ENCODE data around the gene TMC8.

Gene TMC8

DNA sequence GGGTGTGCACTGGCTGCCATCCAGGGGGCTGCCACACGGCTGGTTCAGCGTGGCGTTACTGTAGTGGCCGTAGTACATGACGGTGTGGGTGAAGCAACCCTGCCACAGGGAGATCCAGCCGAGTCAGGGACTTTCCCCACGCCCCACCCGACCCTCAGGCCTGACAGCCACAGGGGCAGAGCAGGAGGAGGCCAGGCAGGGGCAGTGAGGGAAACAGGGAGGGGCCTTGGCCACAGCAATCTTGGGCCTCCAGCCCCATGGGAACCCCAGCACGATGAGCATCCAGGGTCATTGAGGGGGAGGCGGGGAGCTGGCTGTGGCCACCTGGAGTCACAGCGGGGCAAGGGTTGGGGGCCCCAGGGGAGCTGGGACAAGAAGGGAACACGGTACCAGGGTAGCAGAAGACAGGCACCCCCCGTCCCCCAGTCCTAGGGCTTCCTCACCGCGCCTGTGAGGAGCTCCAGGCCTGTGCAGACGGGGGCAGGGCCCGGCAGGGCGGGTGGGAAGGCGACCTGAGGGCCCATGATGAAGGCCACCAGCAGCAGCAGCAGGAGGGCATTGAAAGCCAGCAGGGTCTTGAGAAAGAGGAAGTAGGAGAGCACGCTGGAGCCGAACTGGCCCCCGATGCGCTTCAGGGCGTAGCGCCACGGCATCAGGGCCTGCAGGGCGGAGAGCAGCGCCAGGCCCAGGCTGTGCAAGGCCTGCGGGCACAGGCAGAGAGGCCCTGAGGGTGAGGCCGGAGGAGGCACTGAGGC lies 6.3 kb upstream of the TMC8 start:
- H3K9me3 ChIP-seq (ENCODE audit: low read length): no peaks in the 10 kb centered on the region
- H3K9me2 ChIP-seq (ENCODE audit: low read depth, low read length): no peaks in the 10 kb centered on the region
- peaks cover 62% of the 10 kb centered on the region for H3K4me1 ChIP-seq (ENCODE audit: insufficient read depth, low read length, severe bottlenecking)
- H3K4me3 ChIP-seq (ENCODE audit: low read depth, low read length, poor library complexity, severe bottlenecking): peak overlapping the region; percentile 74
- H3F3A ChIP-seq (ENCODE audit: insufficient read depth, low read length): no peaks in the 10 kb centered on the region
- H3K27me3 ChIP-seq (ENCODE audit: insufficient read depth, low read length): no peaks in the 10 kb centered on the region
- H4K20me1 ChIP-seq (ENCODE audit: insufficient read depth, low read length): no peaks in the 10 kb centered on the region
- no peak overlapping the region for H2AFZ ChIP-seq (ENCODE audit: low read length)
- peaks cover 36% of the 10 kb centered on the region for H3K36me3 ChIP-seq (ENCODE audit: insufficient read depth, low read length)
- TF ChIP-seq EZH2 (IDR thresholded peaks at IDR 0.05; ENCODE audit: borderline replicate concordance, low read length): no peak
- TF ChIP-seq, protein P1, sequence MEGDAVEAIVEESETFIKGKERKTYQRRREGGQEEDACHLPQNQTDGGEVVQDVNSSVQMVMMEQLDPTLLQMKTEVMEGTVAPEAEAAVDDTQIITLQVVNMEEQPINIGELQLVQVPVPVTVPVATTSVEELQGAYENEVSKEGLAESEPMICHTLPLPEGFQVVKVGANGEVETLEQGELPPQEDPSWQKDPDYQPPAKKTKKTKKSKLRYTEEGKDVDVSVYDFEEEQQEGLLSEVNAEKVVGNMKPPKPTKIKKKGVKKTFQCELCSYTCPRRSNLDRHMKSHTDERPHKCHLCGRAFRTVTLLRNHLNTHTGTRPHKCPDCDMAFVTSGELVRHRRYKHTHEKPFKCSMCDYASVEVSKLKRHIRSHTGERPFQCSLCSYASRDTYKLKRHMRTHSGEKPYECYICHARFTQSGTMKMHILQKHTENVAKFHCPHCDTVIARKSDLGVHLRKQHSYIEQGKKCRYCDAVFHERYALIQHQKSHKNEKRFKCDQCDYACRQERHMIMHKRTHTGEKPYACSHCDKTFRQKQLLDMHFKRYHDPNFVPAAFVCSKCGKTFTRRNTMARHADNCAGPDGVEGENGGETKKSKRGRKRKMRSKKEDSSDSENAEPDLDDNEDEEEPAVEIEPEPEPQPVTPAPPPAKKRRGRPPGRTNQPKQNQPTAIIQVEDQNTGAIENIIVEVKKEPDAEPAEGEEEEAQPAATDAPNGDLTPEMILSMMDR (IDR thresholded peaks at IDR 0.05; ENCODE audit: low read length): no peak
- peak overlapping the region; percentile 60 for H3K4me2 ChIP-seq (ENCODE audit: low read length)
- peak overlapping the region; percentile 80; the same call in 1 of the 2 replicates for H3K9ac ChIP-seq (ENCODE audit: low read length)
- H3K79me2 ChIP-seq (ENCODE audit: insufficient read depth, low read length): no peaks in the 10 kb centered on the region
- peak overlapping the region; percentile 88 for H3K27ac ChIP-seq (ENCODE audit: low read depth, low read length, poor library complexity, severe bottlenecking)

DNA sequence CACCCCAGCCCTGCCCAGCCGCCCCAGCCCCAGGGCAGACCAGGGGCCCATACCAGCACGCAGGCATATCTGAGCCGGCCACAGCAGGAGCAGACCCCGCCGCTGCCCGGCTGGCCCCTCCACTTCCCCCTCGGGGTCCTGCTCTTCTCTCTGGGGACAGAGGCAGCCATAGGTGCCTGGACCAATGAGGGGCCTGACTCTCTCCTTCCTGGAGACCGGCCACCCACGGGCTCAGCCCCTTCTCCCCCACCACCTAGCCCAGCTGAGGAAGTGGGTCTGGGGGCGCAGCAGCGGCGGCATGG lies 5.8 kb upstream of the TMC8 start:
- Histone ChIP-seq H3K9me2 (ENCODE audit: low read depth, low read length) (no peaks in the 10 kb centered on the region), H3K9me3 (ENCODE audit: low read length) (no peaks in the 10 kb centered on the region), H4K20me1 (ENCODE audit: insufficient read depth, low read length) (no peaks in the 10 kb centered on the region), H3K79me2 (ENCODE audit: insufficient read depth, low read length) (no peaks in the 10 kb centered on the region), H3K4me2 (ENCODE audit: low read length) (peak overlapping the region; percentile 60), H3K27me3 (ENCODE audit: insufficient read depth, low read length) (no peaks in the 10 kb centered on the region), H3F3A (ENCODE audit: insufficient read depth, low read length) (no peaks in the 10 kb centered on the region), H3K4me3 (ENCODE audit: low read depth, low read length, poor library complexity, severe bottlenecking) (peak overlapping the region; percentile 74), H2AFZ (ENCODE audit: low read length) (no peak overlapping the region), H3K4me1 (ENCODE audit: insufficient read depth, low read length, severe bottlenecking) (peaks cover 68% of the 10 kb centered on the region), H3K27ac (ENCODE audit: low read depth, low read length, poor library complexity, severe bottlenecking) (peak overlapping the region; percentile 88), H3K9ac (ENCODE audit: low read length) (peak overlapping the region; percentile 80), H3K36me3 (ENCODE audit: insufficient read depth, low read length) (peaks cover 36% of the 10 kb centered on the region)
- TF ChIP-seq, protein P1 (IDR thresholded peaks at IDR 0.05; ENCODE audit: low read length): no peak
- TF ChIP-seq EZH2 (IDR thresholded peaks at IDR 0.05; ENCODE audit: borderline replicate concordance, low read length): no peak

DNA sequence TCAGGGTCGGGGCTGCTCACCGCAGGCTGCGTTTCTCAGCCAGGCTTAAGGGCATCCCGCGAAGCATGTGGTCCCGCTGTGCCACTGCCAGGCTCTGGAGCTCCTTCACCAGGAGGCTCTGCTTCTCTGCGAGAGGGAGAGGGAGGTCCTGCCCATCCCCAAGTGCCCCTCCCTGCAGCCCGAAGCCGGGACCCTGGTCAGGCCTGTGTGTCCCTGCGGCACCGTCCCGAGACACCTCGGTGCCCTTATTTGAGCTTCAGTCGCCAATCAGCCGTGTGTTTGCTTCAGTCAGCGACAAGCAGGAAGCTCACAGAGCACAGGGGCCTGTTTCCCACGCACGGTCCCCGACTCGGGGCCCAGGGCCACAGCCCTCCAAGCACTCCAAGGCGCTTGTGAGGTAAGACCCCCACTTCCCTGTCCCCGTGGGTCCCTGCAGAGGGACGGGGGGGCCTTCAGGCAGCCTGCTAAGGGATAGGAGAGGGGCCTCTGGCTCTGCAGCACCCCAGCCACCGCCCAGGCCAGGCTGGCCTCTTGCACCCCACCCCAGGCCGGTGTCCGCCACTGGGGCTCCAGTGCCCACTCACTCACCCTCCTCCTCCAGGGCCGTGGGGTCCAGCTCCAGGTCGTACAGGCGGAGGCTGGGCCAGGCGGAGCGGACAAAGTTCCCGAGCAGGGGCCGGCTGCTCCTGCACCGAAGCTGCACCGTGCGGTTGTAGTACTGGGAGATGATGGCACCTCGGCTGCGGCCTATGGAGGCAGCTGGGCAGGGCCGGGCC lies 5.2 kb upstream of the TMC8 start:
- Histone ChIP-seq H4K20me1 (ENCODE audit: insufficient read depth, low read length) (no peaks in the 10 kb centered on the region), H3K27ac (ENCODE audit: low read depth, low read length, poor library complexity, severe bottlenecking) (peak overlapping the region; percentile 88), H3K9me2 (ENCODE audit: low read depth, low read length) (no peaks in the 10 kb centered on the region), H3F3A (ENCODE audit: insufficient read depth, low read length) (no peaks in the 10 kb centered on the region), H3K9ac (ENCODE audit: low read length) (peak overlapping the region; percentile 80), H3K27me3 (ENCODE audit: insufficient read depth, low read length) (no peaks in the 10 kb centered on the region), H3K4me1 (ENCODE audit: insufficient read depth, low read length, severe bottlenecking) (peaks cover 73% of the 10 kb centered on the region), H3K4me3 (ENCODE audit: low read depth, low read length, poor library complexity, severe bottlenecking) (peak overlapping the region; percentile 74), H2AFZ (ENCODE audit: low read length) (no peak overlapping the region), H3K9me3 (ENCODE audit: low read length) (no peaks in the 10 kb centered on the region), H3K36me3 (ENCODE audit: insufficient read depth, low read length) (peaks cover 33% of the 10 kb centered on the region), H3K4me2 (ENCODE audit: low read length) (peak overlapping the region; percentile 60), H3K79me2 (ENCODE audit: insufficient read depth, low read length) (no peaks in the 10 kb centered on the region)
- TF ChIP-seq, protein P1 (IDR thresholded peaks at IDR 0.05; ENCODE audit: low read length): no peak
- no peak for TF ChIP-seq EZH2 (IDR thresholded peaks at IDR 0.05; ENCODE audit: borderline replicate concordance, low read length)

Measured in OCI-LY1 (cell line).